GM10248 (cell line): Measurements from ENCODE around the gene AGK.

Experiments used
- CTCF ChIA-PET: fragments of 300-600 bp; sonication (Branson Sonifier 250); formaldehyde crosslinking; extraction: SDS; loops from one replicate; lab custom pipeline; 2021; ENCODE audit warnings: antibody characterized with exemption; lab: Yijun Ruan, JAX
- POLR2A ChIA-PET: fragments of 350-650 bp; sonication (Branson Sonifier 250); formaldehyde crosslinking; extraction: SDS; loops from one replicate; lab custom pipeline; 2020; ENCODE audit warnings: antibody characterized with exemption; lab: Yijun Ruan, JAX
- DNase-seq: peaks from one replicate; pipeline ENCODE4 v3.0.0; 2012; ENCODE audit errors: extremely low spot score
- TF ChIP-seq, protein P1 (sequence below): IDR thresholded peaks from 2 replicates; pipeline ENCODE4 v1.5.1; 2012; ENCODE audit warnings: mild to moderate bottlenecking, low read depth; ENCODE audit errors: extremely low read depth, missing control alignments, control extremely low read depth

Gene AGK

DNA sequence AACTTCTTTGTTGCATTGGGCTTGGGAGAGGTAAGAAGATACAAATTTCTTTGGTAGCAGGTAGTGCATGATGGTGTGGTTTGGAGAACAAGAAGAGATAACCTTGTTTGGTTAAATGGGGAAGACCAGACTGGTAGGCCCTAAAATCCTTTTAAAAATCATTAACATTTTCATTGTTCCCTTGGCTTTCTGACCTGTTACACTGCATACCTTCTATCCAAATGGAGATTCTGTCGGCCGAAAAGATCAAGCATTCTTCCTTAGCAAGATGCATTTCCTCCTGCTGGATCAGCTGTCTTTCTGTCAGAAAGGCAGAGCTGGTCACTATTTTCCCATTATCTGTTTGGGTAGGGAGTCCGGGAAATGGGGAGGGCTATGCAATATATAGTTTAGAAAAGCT lies 33.7 kb downstream of the AGK start:
- ChIA-PET POLR2A (no interaction called here), CTCF (interaction anchor here (1.3 to 1.6 kb wide), 3 partner anchors 8 to 14 kb away, joined by 3 to 4 read pairs (median 4); no protein-coding TSS in a partner anchor)
- no peak for DNase-seq
- TF ChIP-seq, protein P1, sequence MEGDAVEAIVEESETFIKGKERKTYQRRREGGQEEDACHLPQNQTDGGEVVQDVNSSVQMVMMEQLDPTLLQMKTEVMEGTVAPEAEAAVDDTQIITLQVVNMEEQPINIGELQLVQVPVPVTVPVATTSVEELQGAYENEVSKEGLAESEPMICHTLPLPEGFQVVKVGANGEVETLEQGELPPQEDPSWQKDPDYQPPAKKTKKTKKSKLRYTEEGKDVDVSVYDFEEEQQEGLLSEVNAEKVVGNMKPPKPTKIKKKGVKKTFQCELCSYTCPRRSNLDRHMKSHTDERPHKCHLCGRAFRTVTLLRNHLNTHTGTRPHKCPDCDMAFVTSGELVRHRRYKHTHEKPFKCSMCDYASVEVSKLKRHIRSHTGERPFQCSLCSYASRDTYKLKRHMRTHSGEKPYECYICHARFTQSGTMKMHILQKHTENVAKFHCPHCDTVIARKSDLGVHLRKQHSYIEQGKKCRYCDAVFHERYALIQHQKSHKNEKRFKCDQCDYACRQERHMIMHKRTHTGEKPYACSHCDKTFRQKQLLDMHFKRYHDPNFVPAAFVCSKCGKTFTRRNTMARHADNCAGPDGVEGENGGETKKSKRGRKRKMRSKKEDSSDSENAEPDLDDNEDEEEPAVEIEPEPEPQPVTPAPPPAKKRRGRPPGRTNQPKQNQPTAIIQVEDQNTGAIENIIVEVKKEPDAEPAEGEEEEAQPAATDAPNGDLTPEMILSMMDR: no peak

DNA sequence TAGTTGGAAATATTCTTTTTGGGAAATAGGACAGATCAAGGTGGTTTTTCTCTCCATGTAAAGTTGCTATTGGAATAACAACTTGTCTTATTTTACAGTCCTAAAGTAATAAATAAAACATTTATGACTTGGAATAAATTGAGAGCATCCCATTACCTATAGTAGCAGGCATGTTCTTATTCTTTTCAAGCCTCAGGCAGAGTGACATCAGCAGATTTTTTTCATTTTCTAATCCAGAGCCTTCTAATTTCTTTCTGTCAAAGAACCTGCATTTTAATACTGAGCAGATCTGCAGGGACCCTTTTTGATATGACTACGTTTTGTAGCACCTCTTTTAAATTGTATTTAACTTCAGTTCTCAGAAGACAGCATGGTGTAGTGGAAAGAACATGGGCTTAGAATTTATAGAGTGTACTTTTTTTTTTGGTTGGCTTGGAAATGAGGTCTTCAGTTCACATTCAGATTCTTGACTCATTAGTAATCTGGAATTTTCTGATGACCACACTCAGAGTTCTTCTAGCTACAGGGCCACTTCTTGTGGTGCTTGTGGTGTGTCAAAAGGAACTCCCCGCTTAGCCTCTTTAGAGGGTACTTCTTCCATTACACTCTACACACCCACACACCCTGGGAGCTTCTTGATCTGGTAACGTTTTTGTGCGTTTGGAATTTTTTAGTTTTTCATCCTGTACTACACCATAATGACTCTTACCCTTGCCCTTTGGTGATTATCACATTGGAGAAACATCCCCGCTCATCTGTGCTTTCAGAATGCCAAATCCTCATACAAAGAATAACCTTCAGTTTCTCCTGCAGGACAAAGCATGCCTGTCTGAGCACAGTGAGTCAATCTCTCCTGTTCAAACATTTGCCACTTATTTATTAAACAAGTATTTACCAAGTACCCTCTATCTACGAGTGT lies 34.6 kb downstream of the AGK start:
- ChIA-PET POLR2A (interaction anchor here (0.6 kb wide), 1 partner anchor 61 kb away, joined by 3 read pairs; no protein-coding TSS in a partner anchor), CTCF (interaction anchor here (1.0 to 3.5 kb wide), 6 partner anchors 9 to 47 kb away, joined by 3 to 11 read pairs (median 4); no protein-coding TSS in a partner anchor)
- DNase-seq: peak; percentile 30
- TF ChIP-seq, protein P1: no peak

DNA sequence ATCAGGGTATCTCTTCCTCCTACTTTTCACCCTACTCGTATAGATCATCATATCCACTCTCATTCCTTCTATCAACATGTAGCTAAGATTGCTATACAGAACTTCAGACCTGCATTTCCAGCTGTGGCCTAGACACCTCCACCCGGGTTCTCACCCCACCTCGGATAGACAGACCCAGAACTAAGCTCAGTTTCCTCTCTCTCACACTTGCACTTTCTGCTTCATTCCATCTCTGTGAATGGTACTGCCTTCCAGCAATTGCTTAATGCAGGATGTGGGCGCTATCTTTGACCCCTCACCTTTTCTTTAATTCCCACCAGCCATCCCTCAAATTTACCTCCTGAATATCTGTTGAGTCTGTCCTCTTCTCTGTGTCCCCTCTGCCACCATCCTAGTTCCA lies 35.7 kb downstream of the AGK start:
- POLR2A ChIA-PET: no interaction called here
- DNase-seq: no peak
- TF ChIP-seq, protein P1: no peak
- CTCF ChIA-PET: interaction anchor here (0.9 to 3.5 kb wide), 2 partner anchors 14 to 151 kb away, joined by 3 to 11 read pairs; partner anchors contain the start of gene SSBP1

DNA sequence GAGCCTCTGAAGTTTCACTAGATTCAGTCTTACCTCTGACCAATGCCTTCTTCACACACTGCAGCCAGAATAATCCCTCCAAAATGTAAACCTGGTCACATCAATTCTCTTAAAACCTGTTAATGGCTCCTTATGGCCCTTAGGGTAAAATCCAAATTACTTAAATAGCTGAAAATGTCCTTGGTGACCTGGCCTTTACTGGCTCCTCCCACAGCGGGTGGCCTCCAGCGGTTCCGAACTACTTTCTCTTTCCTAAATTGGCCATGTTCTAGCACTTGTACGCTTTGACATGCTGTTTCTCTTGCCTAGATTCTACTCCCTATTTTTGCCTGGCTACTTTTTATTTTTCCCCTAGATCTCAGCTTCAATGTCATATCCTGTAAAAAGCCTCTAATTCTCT lies 36.1 kb downstream of the AGK start:
- no peak for DNase-seq
- CTCF ChIA-PET: interaction anchor here (0.9 to 3.5 kb wide), 3 partner anchors 14 to 151 kb away, joined by 3 to 11 read pairs (median 3); partner anchors contain the start of gene SSBP1
- POLR2A ChIA-PET: no interaction called here
- TF ChIP-seq, protein P1: no peak

DNA sequence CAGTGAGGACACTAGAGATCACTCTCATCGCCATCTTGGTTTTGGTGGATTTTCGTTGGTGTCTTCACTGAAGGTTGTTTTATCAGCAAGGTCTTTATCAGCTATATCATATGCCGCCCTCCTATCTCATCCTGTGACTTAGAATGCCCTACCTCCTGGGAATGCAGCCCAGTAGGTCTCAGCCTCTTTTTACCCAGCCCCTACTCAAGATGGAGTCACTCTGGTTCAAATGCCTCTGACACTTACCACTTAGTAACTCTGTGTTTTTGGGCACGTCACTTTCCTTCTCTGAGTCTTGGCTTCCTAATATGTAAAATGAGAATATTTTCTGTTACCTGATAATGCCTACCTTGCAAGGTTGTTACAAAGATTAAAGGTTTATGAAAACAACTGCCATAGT lies 37.7 kb downstream of the AGK start:
- ChIA-PET POLR2A (no interaction called here), CTCF (interaction anchor here (3.5 kb wide), 1 partner anchor 12 kb away, joined by 11 read pairs; no protein-coding TSS in a partner anchor)
- TF ChIP-seq, protein P1: no peak
- DNase-seq: no peak

DNA sequence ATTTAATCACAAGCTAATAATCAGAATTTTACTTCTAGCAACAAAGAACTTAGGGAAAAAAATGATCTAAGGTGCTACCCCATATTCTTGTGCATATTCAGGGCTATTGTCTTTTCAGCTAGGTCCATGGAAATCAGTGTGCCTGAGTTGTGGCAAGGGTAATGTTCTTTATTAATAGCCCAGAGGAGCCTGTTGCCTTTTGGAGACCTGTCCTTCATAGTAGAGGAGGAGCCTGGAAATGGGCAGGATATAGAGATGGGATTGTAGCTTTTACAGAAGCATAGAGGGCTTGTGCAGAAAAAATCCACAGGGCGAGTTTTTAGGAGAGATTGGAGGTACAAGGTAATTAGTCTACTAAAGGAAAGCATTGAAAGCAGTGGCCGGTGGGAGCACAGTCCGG lies 38.9 kb downstream of the AGK start:
- ChIA-PET POLR2A (no interaction called here), CTCF (interaction anchor here (1.0 kb wide), 2 partner anchors 9 to 27 kb away, joined by 3 read pairs; no protein-coding TSS in a partner anchor)
- no peak for DNase-seq
- TF ChIP-seq, protein P1: no peak
